ENCODE measurements around the gene ERG. TPM values are rescaled to one million over a fixed set of nuclear protein-coding genes. Genes with fewer than 3 reads are reported as not detected.

Gene ERG
- total and polyA plus RNA-seq, 2 experiments from 2014 or later: 0.14 to 0.44 TPM

DNA sequence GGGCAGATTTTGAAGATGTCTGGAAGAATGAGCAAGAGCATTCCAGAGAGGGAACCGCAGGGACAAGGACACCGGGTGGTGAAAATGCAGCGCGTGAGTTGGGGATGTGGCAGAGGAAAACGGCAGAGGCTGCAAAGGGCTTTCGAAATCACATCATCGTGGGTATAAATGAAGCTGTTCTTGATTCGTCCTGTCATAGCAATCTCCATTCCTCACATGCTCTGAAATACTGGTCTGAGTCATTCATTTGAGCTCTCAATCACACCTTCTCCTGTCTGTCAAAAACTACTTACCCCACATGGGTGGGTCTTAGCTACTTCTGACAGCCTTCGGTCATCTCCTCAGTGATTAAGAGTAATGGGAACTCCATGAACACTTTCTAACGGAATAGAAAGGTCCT, 81.5 kb downstream of the ERG start:
- H3K27ac Mint-ChIP-seq: no peak overlapping the region
- H3K79me2 ChIP-seq (replicated peaks; ENCODE audit: insufficient read depth): no peaks in the 10 kb centered on the region
- H3K4me2 ChIP-seq: no peak overlapping the region
- no peaks in the 10 kb centered on the region for H3K27me3 ChIP-seq (ENCODE audit: insufficient read depth)
- no peak for DNase-seq (ENCODE audit: low spot score)
- no peak overlapping the region for H3K4me3 ChIP-seq
- no peaks in the 10 kb centered on the region for H3K9me3 Mint-ChIP-seq
- H3K9me2 ChIP-seq (ENCODE audit: insufficient read depth): no peaks in the 10 kb centered on the region
- ATAC-seq: no peak
- no peak overlapping the region for H3K27ac ChIP-seq (ENCODE audit: low read depth)
- TF ChIP-seq ZNF331 (CRISPR knock-in tag; IDR thresholded peaks at IDR 0.05; ENCODE audit: low read depth) (no peak), NANOG (IDR thresholded peaks at IDR 0.05; ENCODE audit: borderline replicate concordance) (no peak), JUNB (IDR thresholded peaks at IDR 0.05; ENCODE audit: unreplicated experiment) (no peak), STAT1 (IDR thresholded peaks at IDR 0.05; ENCODE audit: unreplicated experiment) (no peak), CREB1 (CRISPR knock-in tag; IDR thresholded peaks at IDR 0.05; ENCODE audit: low read depth) (no peak), POLR2AphosphoS5 (IDR thresholded peaks at IDR 0.05; ENCODE audit: low read depth) (no peak), ZNF114 (CRISPR knock-in tag; IDR thresholded peaks at IDR 0.05) (no peak)
- TF ChIP-seq, protein P1, sequence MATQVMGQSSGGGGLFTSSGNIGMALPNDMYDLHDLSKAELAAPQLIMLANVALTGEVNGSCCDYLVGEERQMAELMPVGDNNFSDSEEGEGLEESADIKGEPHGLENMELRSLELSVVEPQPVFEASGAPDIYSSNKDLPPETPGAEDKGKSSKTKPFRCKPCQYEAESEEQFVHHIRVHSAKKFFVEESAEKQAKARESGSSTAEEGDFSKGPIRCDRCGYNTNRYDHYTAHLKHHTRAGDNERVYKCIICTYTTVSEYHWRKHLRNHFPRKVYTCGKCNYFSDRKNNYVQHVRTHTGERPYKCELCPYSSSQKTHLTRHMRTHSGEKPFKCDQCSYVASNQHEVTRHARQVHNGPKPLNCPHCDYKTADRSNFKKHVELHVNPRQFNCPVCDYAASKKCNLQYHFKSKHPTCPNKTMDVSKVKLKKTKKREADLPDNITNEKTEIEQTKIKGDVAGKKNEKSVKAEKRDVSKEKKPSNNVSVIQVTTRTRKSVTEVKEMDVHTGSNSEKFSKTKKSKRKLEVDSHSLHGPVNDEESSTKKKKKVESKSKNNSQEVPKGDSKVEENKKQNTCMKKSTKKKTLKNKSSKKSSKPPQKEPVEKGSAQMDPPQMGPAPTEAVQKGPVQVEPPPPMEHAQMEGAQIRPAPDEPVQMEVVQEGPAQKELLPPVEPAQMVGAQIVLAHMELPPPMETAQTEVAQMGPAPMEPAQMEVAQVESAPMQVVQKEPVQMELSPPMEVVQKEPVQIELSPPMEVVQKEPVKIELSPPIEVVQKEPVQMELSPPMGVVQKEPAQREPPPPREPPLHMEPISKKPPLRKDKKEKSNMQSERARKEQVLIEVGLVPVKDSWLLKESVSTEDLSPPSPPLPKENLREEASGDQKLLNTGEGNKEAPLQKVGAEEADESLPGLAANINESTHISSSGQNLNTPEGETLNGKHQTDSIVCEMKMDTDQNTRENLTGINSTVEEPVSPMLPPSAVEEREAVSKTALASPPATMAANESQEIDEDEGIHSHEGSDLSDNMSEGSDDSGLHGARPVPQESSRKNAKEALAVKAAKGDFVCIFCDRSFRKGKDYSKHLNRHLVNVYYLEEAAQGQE (IDR thresholded peaks at IDR 0.05; ENCODE audit: unreplicated experiment): no peak
- TF ChIP-seq, protein P2, sequence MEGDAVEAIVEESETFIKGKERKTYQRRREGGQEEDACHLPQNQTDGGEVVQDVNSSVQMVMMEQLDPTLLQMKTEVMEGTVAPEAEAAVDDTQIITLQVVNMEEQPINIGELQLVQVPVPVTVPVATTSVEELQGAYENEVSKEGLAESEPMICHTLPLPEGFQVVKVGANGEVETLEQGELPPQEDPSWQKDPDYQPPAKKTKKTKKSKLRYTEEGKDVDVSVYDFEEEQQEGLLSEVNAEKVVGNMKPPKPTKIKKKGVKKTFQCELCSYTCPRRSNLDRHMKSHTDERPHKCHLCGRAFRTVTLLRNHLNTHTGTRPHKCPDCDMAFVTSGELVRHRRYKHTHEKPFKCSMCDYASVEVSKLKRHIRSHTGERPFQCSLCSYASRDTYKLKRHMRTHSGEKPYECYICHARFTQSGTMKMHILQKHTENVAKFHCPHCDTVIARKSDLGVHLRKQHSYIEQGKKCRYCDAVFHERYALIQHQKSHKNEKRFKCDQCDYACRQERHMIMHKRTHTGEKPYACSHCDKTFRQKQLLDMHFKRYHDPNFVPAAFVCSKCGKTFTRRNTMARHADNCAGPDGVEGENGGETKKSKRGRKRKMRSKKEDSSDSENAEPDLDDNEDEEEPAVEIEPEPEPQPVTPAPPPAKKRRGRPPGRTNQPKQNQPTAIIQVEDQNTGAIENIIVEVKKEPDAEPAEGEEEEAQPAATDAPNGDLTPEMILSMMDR (conservative IDR thresholded peaks at IDR 0.05; ENCODE audit: low read depth in 2 of 2): no peak
- TF ChIP-seq, protein P3, sequence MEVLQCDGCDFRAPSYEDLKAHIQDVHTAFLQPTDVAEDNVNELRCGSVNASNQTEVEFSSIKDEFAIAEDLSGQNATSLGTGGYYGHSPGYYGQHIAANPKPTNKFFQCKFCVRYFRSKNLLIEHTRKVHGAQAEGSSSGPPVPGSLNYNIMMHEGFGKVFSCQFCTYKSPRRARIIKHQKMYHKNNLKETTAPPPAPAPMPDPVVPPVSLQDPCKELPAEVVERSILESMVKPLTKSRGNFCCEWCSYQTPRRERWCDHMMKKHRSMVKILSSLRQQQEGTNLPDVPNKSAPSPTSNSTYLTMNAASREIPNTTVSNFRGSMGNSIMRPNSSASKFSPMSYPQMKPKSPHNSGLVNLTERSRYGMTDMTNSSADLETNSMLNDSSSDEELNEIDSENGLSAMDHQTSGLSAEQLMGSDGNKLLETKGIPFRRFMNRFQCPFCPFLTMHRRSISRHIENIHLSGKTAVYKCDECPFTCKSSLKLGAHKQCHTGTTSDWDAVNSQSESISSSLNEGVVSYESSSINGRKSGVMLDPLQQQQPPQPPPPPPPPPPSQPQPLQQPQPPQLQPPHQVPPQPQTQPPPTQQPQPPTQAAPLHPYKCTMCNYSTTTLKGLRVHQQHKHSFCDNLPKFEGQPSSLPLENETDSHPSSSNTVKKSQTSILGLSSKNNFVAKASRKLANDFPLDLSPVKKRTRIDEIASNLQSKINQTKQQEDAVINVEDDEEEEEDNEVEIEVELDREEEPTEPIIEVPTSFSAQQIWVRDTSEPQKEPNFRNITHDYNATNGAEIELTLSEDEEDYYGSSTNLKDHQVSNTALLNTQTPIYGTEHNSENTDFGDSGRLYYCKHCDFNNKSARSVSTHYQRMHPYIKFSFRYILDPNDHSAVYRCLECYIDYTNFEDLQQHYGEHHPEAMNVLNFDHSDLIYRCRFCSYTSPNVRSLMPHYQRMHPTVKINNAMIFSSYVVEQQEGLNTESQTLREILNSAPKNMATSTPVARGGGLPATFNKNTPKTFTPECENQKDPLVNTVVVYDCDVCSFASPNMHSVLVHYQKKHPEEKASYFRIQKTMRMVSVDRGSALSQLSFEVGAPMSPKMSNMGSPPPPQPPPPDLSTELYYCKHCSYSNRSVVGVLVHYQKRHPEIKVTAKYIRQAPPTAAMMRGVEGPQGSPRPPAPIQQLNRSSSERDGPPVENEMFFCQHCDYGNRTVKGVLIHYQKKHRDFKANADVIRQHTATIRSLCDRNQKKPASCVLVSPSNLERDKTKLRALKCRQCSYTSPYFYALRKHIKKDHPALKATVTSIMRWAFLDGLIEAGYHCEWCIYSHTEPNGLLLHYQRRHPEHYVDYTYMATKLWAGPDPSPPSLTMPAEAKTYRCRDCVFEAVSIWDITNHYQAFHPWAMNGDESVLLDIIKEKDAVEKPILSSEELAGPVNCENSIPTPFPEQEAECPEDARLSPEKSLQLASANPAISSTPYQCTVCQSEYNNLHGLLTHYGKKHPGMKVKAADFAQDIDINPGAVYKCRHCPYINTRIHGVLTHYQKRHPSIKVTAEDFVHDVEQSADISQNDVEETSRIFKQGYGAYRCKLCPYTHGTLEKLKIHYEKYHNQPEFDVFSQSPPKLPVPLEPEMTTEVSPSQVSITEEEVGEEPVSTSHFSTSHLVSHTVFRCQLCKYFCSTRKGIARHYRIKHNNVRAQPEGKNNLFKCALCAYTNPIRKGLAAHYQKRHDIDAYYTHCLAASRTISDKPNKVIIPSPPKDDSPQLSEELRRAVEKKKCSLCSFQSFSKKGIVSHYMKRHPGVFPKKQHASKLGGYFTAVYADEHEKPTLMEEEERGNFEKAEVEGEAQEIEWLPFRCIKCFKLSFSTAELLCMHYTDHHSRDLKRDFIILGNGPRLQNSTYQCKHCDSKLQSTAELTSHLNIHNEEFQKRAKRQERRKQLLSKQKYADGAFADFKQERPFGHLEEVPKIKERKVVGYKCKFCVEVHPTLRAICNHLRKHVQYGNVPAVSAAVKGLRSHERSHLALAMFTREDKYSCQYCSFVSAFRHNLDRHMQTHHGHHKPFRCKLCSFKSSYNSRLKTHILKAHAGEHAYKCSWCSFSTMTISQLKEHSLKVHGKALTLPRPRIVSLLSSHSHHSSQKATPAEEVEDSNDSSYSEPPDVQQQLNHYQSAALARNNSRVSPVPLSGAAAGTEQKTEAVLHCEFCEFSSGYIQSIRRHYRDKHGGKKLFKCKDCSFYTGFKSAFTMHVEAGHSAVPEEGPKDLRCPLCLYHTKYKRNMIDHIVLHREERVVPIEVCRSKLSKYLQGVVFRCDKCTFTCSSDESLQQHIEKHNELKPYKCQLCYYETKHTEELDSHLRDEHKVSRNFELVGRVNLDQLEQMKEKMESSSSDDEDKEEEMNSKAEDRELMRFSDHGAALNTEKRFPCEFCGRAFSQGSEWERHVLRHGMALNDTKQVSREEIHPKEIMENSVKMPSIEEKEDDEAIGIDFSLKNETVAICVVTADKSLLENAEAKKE (CRISPR knock-in tag; IDR thresholded peaks at IDR 0.05): no peak
- H3K4me1 ChIP-seq (ENCODE audit: insufficient read depth): peaks cover 13% of the 10 kb centered on the region
- H4K20me1 ChIP-seq (replicated peaks; ENCODE audit: insufficient read depth): no peaks in the 10 kb centered on the region
- H3F3A ChIP-seq (replicated peaks; ENCODE audit: low read depth): no peaks in the 10 kb centered on the region
- H3K4me1 Mint-ChIP-seq: peaks cover 22% of the 10 kb centered on the region; the same call in 2 of the 3 replicates
- H3K36me3 Mint-ChIP-seq (ENCODE audit: low read depth): no peaks in the 10 kb centered on the region
- no peak overlapping the region for H3K4me3 Mint-ChIP-seq
- no peak overlapping the region for H2AFZ ChIP-seq
- H3K27me3 Mint-ChIP-seq (ENCODE audit: insufficient read depth, low read depth, poor library complexity): peaks cover 3% of the 10 kb centered on the region
- H3K36me3 ChIP-seq (ENCODE audit: insufficient read depth): no peaks in the 10 kb centered on the region
